IgD-negative memory B cell (primary cell): Measurements from ENCODE around the gene TNFRSF18. TPM values are rescaled to one million over a fixed set of nuclear protein-coding genes. Genes with fewer than 3 reads are reported as not detected.
A peak's percentile ranks its signal among the peaks of the same experiment; 100 is the strongest.
"Not testable (repeated sequence)": the region's sequence is repeated elsewhere in the genome, so short reads cannot be mapped to it uniquely, and the experiment has no call there.

Source experiments
- H3K27ac Mint-ChIP-seq, 3 donors: one replicate each; pipeline ENCODE4 v1.8.0; 2020 to 2022; ENCODE audit warnings: mild to moderate bottlenecking in 3 of 3, mixed read lengths in 3 of 3, moderate library complexity in 1 of 3
- H3K27me3 Mint-ChIP-seq: one replicate; pipeline ENCODE4 v1.8.0; 2021; ENCODE audit warnings: mixed read lengths
- H3K36me3 Mint-ChIP-seq: one replicate; pipeline ENCODE4 v1.8.0; 2020; ENCODE audit warnings: mild to moderate bottlenecking, mixed read lengths
- H3K4me1 Mint-ChIP-seq, 3 donors: one replicate each; pipeline ENCODE4 v1.8.0; 2020 to 2022; ENCODE audit warnings: mixed read lengths in 3 of 3, mild to moderate bottlenecking in 1 of 3
- H3K4me3 Mint-ChIP-seq, 4 donors: one replicate each; pipeline ENCODE4 v1.8.0; 2020 to 2022; ENCODE audit warnings: mild to moderate bottlenecking in 4 of 4, mixed read lengths in 4 of 4, moderate library complexity in 3 of 4
- H3K9me3 Mint-ChIP-seq, 3 donors: one replicate each; pipeline ENCODE4 v1.8.0; 2020 to 2021; ENCODE audit warnings: mixed read lengths in 3 of 3, mild to moderate bottlenecking in 1 of 3
- polyA plus RNA-seq: library from polyadenylated mRNA; unstranded; fragments of 300-500 nt; fragmentation: Illumina TruSeq; gene quantifications from one replicate; pipeline ENCODE4 v1.2.3, GENCODE V29; 2021

The TNFRSF18 gene
- polyA plus RNA-seq, 1 donor from 2014 or later: 3.5 TPM

DNA sequence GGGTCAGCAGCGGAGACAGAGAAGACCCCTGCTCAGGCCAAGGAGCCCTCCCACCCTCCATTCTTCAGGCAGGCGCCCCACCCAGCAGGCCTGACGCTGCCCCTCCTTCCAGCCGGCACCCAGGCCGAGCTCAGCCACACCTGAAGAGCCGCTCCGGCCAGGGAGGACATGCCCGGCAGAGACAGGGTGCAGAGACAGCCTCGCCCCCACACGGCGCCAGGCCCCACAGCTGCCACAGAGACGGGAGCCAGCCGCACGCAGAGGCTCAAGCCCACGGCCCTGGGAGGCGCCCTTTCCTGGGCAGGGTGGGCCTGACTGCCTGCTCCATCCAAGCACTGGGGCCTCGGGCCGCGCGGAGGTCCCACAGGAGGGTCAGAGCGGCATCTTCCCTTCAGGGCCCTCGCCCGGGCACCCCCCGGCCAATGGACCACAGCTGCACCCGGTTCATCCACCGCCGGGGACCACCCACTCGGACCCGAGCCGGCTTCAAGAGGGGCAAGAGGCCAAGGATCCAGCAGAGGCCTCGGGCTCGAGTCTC lies 27.5 kb downstream of the TNFRSF18 start:
- Mint-ChIP-seq H3K27ac (no peak overlapping the region), H3K9me3 (no peaks in the 10 kb centered on the region), H3K27me3 (peaks cover 22% of the 10 kb centered on the region), H3K4me3 (no peak overlapping the region), H3K4me1 (peaks cover 0 to 9% (median 6%) of the 10 kb centered on the region in 3 donors), H3K36me3 (peaks cover 2% of the 10 kb centered on the region)

DNA sequence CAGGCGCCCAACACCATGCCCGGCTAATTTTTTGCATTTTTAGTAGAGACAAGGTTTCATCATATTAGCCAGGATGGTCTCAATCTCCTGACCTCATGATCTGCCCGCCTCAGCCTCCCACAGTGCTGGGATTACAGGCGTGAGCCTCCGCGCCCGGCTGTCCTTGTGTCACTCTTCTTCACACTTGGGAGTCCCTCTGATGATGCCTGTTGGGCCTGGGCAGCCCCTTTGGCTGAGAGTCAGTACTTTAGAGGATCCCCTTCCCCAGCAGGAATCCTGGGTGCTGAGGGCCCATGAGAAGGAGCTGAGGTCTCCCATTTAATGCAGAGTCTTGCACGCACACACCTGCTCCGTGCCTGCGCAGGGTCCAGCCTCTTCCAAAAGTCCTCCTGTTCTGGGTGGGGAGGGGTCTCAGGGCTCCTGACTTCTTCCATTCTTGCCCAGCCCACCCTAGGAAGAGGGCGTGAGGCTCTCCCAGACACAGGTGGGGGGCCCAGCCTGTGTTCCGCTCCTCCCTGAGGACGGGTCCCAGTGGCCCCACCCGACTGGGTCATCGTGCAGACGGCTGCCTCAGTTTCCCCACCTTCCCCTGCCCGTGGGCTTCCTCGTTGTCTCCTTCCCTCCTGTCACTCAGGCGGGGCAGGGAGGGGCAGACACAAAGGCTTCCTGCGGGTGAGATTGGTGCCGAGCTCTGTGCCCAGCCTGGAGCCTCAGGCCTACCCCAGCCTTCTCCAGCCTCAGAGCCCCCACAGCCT lies 28.8 kb downstream of the TNFRSF18 start:
- peaks cover 0 to 9% (median 6%) of the 10 kb centered on the region in 3 donors for H3K4me1 Mint-ChIP-seq
- no peaks in the 10 kb centered on the region for H3K9me3 Mint-ChIP-seq
- H3K4me3 Mint-ChIP-seq: peak overlapping the region in 1 of 4 donors; percentile 12
- peaks cover 2% of the 10 kb centered on the region for H3K36me3 Mint-ChIP-seq
- no peak overlapping the region for H3K27ac Mint-ChIP-seq
- peaks cover 22% of the 10 kb centered on the region for H3K27me3 Mint-ChIP-seq

DNA sequence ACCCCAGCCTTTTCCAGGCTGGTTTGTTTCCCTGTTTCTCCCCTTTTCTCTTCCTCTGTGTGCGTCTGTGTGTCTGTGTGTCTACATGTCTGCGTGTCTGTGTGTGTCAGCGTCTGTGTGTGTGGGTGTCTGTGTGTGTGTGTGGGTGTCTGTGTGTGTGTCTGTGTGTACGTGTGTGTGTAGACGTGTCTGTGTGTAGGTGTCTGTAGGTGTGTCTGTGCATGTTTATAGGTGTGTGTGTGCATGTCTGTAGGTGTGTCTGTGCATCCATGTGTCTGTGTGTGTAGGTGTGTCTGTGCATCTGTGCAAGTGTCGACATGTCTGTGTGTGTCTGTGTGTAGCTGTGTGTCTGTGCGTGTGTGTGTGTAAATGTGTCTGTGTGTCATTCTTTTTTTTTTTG lies 29.5 kb downstream of the TNFRSF18 start:
- Mint-ChIP-seq H3K27me3 (peaks cover 26% of the 10 kb centered on the region), H3K4me3 (peak overlapping the region in 2 of 4 donors; percentile 12 to 24)

DNA sequence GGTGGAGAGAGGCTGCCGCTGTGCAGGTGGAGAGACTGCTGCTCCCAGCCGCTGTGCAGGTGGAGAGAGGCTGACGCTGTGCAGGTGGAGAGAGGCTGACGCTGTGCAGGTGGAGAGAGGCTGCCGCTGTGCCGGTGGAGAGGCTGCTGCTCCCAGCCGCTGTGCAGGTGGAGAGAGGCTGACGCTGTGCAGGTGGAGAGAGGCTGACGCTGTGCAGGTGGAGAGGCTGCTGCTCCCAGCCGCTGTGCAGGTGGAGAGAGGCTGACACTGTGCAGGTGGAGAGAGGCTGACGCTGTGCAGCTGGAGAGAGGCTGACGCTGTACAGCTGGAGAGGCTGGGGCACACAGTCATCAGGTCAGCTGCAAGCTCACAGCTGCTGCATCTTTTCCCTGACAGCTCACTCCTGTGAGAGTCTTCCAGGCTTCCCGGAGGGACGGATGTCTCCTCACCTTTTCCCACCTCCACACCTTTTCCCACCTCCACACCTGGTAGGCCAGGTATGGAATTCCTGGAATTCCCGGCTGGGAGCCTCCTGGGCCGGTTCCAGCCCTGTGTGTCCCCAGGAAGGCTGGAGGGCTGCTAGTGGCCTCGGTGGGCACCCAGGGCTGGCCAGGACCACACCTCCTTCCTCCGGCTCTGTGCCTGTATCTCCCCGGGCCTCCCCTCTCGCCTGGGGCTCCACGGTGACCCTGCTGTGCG lies 30.2 kb downstream of the TNFRSF18 start:
- H3K27me3 Mint-ChIP-seq: peaks cover 21% of the 10 kb centered on the region
- peak overlapping the region in 1 of 3 donors; percentile 53 for H3K27ac Mint-ChIP-seq
- not testable (repeated sequence) for H3K9me3 Mint-ChIP-seq, H3K36me3 Mint-ChIP-seq
- peak overlapping the region in 2 of 4 donors; percentile 27 to 45 for H3K4me3 Mint-ChIP-seq
- H3K4me1 Mint-ChIP-seq: peaks cover 4 to 14% (median 10%) of the 10 kb centered on the region in 3 donors

More for the DNA sequence above, 29.5 kb downstream of the TNFRSF18 start:
- Mint-ChIP-seq H3K27ac (peak overlapping the region in 1 of 3 donors; percentile 16), H3K4me1 (peaks cover 4 to 13% (median 10%) of the 10 kb centered on the region in 3 donors), H3K36me3 (peaks cover 2% of the 10 kb centered on the region), H3K9me3 (no peaks in the 10 kb centered on the region)

DNA sequence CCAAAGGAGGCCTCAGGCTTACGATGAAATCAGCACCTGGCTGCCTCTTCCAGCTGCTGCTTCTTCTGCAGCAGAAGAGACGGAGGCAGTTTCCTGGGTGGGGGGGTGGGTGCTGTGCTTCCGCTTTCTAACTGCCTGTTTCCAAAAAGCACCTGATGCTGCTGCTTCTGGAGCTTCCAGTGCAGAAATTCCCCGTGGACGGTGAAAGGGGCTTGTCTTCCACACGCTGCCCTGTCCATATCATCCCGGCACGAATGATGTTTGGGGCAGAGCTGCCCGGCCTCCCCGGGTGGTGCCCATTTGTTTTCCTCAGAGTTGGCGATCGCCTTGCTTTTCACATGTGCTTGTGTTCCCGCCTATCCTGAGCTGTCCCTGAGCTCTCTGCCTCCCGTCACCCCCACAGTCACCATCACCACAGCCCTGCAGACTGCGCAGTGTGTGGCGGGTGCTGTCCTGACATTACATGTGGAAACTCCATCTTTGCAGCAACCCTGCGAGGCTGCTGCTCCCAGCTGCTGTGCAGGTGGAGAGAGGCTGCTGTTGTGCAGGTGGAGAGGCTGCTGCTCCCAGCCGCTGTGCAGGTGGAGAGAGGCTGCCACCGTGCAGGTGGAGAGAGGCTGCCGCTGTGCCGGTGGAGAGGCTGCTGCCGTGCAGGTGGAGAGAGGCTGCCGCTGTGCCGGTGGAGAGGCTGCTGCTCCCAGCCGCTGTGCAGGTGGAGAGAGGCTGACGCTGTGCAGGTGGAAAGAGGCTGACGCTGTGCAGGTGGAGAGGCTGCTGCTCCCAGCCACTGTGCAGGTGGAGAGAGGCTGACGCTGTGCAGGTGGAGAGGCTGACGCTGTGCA lies 30.9 kb downstream of the TNFRSF18 start:
- Mint-ChIP-seq H3K27ac (no peak overlapping the region), H3K27me3 (peaks cover 20% of the 10 kb centered on the region), H3K9me3 (no peaks in the 10 kb centered on the region), H3K4me3 (peak overlapping the region in 2 of 4 donors; percentile 43 to 76), H3K36me3 (peaks cover 2% of the 10 kb centered on the region), H3K4me1 (peaks cover 4 to 15% (median 10%) of the 10 kb centered on the region in 3 donors)

DNA sequence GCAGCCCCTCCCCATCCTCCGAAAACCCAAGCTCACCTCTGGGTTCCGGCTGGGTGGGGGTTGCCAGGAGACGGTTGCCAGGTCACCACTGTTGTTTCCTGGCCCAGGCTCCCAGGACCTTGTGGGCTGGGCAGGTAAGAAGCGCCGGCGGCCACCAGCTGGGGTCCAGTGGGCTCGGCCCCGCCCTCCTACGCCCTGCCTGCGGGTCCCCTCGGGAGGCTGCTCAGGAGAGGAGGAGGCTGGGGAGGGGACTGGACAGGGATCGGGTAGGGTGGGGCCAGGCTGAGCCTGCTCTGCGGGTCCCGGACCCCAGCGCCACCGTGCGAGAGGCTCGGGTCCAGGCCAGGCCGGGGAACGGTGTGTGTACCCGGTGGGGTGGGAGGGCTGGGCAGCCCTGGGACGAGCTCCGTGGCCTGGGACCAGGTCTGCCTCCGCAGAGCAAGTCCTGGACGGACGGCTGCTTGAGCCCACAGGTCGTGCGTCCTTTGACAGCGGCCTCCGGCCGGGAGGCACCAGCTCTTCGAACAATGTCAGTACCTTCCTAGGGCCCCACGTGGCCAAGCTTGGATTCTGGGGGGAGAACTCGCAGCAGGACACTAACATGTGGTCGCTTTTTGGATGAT lies 32.5 kb downstream of the TNFRSF18 start, which contains the start of gene TTLL10:
TSS of gene TTLL10 (plus strand) at position 88 of the 623 bp plus-strand sequence. CDS start 5,336 bp downstream, outside the sequence.
- H3K4me1 Mint-ChIP-seq: peaks cover 9 to 22% (median 15%) of the 10 kb centered on the region in 3 donors
- H3K9me3 Mint-ChIP-seq: no peaks in the 10 kb centered on the region
- peak within 1 kb of the TSS in 3 of 4 donors; percentile 26 to 65 (median 45) for H3K4me3 Mint-ChIP-seq
- peak within 1 kb of the TSS in 2 of 3 donors; percentile 63 to 71 for H3K27ac Mint-ChIP-seq
- peaks cover 2% of the 10 kb centered on the region for H3K36me3 Mint-ChIP-seq
- H3K27me3 Mint-ChIP-seq: peaks cover 22% of the 10 kb centered on the region

DNA sequence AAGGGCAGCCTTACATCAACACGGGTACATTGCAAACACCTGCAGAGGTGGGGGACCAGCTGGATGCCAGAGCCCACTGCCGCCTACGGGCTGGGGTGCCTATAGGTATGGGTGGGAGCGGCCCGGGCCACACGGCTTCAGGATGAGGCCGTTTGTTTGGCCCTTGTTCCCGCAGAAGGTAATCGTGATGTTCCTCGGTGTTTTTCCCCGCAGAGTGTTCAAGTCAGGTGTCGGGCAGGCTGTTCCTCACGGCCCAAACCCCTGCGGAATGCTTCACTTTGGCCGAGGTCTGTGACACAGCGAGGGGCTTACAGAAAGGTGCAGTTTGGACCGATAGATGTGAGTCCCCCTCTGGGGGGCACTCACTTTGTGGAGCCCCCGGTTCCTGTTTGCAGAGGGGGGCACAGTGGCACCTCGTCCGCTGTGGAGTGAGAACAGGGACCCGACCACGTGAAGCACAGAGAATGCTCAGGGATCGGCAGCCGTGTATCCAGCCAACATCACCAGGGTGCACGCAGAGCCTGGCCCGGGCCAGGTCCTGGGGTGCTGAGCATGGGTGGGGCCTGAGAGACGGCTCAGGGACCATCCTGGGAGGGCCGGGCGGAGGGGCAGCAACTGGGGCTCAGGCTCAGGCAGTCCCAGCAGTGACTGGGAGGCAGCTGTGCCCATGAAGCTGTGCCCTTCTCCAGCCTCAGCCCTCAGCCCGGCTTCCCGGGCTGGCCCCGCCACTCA lies 33.2 kb downstream of the TNFRSF18 start:
- H3K27ac Mint-ChIP-seq: peak overlapping the region in 1 of 3 donors; percentile 71
- peak overlapping the region in 2 of 4 donors; percentile 28 to 45 for H3K4me3 Mint-ChIP-seq
- peaks cover 2% of the 10 kb centered on the region for H3K36me3 Mint-ChIP-seq
- H3K27me3 Mint-ChIP-seq: peaks cover 20% of the 10 kb centered on the region
- H3K4me1 Mint-ChIP-seq: peaks cover 9 to 22% (median 16%) of the 10 kb centered on the region in 3 donors
- no peaks in the 10 kb centered on the region for H3K9me3 Mint-ChIP-seq

DNA sequence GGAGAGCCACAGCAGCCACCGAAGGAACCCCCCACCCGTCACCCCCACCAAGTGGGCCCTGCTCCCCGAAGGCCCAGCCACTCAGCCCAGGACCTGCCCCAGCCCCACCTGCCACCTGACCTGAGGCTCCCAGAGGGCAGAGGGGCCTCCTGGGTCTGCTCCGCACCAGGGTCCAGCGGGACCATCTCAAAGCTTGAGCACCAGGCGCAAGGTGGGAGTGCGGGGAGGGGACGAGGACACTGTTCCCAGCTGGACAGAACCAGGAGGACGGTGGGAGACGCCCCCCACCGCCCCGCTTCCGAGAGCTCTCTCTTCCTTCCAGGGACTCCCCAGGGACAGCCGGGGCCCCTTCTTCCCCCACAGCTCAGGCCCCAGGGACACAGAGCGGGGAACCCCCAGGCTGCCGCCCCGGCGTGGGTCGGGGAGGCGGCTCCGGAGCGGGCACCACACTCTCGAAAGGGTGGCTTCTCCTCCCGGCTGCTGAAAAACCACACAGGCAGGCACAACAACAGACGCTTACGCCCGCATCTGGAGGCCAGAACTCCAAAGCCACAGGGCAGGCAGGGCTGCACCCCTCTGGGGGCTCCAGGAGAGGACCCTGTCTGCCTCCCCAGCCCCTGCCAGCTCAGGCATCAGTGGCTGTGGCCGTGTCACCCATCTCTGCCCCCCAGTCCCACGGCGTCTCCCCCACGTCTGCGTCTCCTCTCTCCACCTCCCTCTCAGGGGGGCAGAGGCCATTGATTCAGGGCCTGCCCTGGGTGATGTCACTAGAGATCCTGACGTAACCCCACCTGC lies 34.6 kb downstream of the TNFRSF18 start:
- Mint-ChIP-seq H3K27me3 (peaks cover 12% of the 10 kb centered on the region), H3K9me3 (no peaks in the 10 kb centered on the region), H3K4me3 (peak overlapping the region; percentile 52 to 87 (median 73)), H3K27ac (peak overlapping the region in 2 of 3 donors; percentile 78 to 96), H3K4me1 (peaks cover 9 to 18% (median 12%) of the 10 kb centered on the region in 3 donors), H3K36me3 (no peaks in the 10 kb centered on the region)

DNA sequence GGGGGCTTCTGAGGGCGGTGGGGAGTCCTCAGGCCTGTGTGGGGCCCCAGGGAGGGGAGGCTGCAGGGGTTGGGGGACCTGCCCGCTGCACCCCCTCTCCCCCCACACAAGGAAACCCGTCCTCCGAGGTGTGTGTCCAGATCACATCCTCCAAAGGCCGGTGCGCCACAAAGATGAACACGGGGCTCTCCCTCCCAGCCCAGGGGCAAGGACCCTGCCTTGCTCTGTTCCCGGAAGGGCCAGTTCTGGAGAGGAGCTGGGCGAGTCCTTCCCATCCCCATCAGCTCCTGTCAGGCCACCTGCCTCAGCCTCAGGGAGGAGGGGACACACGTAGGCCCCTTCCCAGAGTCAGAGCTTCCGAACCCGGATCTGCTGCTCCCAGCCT lies 35.2 kb downstream of the TNFRSF18 start:
- Mint-ChIP-seq H3K4me3 (peak overlapping the region in 3 of 4 donors; percentile 64 to 87 (median 81)), H3K27me3 (peaks cover 8% of the 10 kb centered on the region), H3K27ac (no peak overlapping the region), H3K9me3 (no peaks in the 10 kb centered on the region), H3K4me1 (peaks cover 9 to 17% (median 11%) of the 10 kb centered on the region in 3 donors), H3K36me3 (no peaks in the 10 kb centered on the region)

DNA sequence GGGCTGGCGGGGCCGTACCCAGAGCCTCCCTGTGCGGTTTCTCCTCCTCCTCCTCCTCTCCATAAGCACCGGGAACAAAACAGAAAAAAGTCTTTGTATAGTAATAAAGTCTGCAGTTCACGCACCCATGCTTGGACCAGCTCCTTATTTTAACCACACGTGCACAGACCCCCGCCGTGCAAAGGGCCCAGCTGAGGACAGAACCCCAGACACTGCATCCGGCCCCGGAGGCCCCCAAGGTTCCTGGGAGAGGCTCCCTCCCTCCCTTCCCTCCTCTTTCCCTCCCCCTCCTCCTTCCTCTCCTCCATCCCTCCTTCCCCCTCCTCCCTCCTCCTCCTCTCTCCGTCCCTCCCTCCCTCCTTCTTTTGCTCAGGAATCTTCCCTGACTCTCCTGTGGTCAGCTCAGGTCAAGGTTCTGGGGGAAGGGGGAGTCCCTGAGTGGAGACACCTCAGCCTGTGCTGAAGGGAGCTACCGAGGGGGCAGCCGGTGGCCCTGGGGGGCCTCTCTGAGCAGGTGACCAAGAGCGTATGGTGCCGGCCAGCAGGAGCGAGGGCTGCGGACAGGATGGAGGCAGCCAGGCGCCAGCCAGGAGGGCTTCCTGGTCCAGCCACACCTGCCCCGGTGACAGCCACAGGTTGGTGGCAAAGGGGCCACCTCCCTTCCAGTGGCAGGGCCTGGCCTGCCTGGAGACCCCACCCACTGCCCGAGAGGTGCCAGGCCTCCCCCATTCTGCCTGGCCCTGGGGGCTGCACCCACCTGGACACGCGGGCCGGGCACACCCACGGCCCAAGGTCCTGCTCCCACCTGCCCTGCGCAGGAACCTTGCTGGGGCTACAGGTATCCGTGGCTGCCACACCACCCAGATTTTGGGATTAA lies 35.9 kb downstream of the TNFRSF18 start:
- Mint-ChIP-seq H3K36me3 (no peaks in the 10 kb centered on the region), H3K27ac (peak overlapping the region in 1 of 3 donors; percentile 49), H3K27me3 (peaks cover 8% of the 10 kb centered on the region), H3K9me3 (no peaks in the 10 kb centered on the region), H3K4me3 (peak overlapping the region; percentile 38 to 78 (median 58)), H3K4me1 (peaks cover 9 to 18% (median 10%) of the 10 kb centered on the region in 3 donors)

DNA sequence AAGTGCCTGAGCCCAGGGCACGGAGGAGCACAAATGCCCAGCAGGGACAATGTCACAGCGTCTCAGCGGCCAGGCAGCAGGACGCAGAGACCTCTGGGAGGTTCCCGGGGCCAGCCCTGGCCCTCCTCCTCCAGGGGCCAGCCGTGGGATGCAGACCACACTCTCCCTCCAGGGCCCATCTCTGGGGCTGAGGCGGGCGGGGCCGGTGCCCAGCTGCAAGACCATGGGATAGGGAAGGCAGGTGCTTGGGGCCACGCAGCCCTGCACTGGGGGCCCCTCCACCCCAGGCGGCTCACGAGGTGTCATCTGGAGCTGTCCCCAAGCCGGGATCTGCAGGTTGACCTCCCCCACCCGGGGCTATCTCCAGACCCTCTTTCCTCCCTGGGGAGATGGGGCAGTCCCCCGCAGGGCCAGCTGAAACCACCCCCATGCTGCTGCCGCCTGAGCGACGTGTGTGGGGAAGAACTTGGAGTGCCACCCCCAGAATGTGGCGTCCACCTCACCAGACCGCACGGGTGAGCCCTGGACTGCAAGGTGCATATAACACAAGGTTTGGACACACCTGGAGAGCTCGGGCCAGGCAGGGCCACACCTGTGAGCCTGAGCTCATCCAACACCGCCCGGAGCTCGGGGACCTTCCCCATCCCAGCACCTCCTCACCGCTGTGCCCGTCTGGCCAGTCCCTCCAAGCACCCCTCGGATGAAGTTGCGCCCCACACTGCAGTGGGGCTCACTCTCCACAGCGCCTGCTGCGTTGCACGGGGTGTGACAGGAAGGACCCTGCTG lies 36.8 kb downstream of the TNFRSF18 start:
- Mint-ChIP-seq H3K4me1 (peaks cover 9 to 15% (median 10%) of the 10 kb centered on the region in 3 donors), H3K4me3 (peak overlapping the region; percentile 38 to 78 (median 58)), H3K9me3 (no peaks in the 10 kb centered on the region), H3K27me3 (peaks cover 8% of the 10 kb centered on the region), H3K36me3 (no peaks in the 10 kb centered on the region), H3K27ac (peak overlapping the region in 1 of 3 donors; percentile 49)
